Ascending aorta (tissue), 2 donors: ENCODE results near the gene EGLN3. TPM values are rescaled to one million over a fixed set of nuclear protein-coding genes. Genes with fewer than 3 reads are reported as not detected.

ENCODE experiments used
- DNase-seq, 2 donors: peaks; one replicate each; pipeline ENCODE4 v3.0.0-alpha.2; 2019; ENCODE audit warnings: low spot score in 2 of 2
- H3K27ac ChIP-seq, 2 donors: fragments of 200-600 bp; sonication (generic); one replicate each; pipeline ENCODE4 v1.5.1; 2016 to 2017; ENCODE audit warnings: mild to moderate bottlenecking in 1 of 2
- H3K27me3 ChIP-seq: fragments of 200-600 bp; sonication (generic); one replicate; pipeline ENCODE4 v1.5.1; 2017
- H3K36me3 ChIP-seq, 2 donors: fragments of 200-600 bp; sonication (generic); one replicate each; pipeline ENCODE4 v1.5.1; 2016
- H3K4me1 ChIP-seq, 2 donors: fragments of 200-600 bp; sonication (generic); one replicate each; pipeline ENCODE4 v1.5.1; 2016 to 2017; ENCODE audit warnings: mild to moderate bottlenecking in 1 of 2
- H3K4me3 ChIP-seq, 2 donors: fragments of 200-600 bp; sonication (generic); one replicate each; pipeline ENCODE4 v1.5.1; 2016 to 2017; ENCODE audit warnings: mild to moderate bottlenecking in 1 of 2
- H3K9me3 ChIP-seq, 2 donors: fragments of 200-600 bp; sonication (generic); one replicate each; pipeline ENCODE4 v1.5.1; 2016
- intact Hi-C: fragments of 100-400 bp; cut with DNase I; formaldehyde crosslinking; loops from one replicate; pipeline ENCODE4 v1.15.1; 2023
- total RNA-seq: library from RNA; depleted of rRNA; stranded (reverse); fragments of >200 nt; gene quantifications from one replicate; pipeline ENCODE4 v1.1.0, GENCODE V29; 2016
- TF ChIP-seq, protein P1 (sequence below), 3 experiments: fragments of 200-600 bp in 2 of 3; fragments of 450-650 bp in 1 of 3; sonication (generic) in 2 of 3; IDR thresholded peaks; one replicate each; pipeline ENCODE4 v1.5.1; 2016 to 2019; ENCODE audit warnings: antibody characterized with exemption in 3 of 3, mild to moderate bottlenecking in 1 of 3, moderate library complexity in 1 of 3

The EGLN3 gene
- total RNA-seq, 1 donor from 2014 or later = 5.9 TPM

DNA sequence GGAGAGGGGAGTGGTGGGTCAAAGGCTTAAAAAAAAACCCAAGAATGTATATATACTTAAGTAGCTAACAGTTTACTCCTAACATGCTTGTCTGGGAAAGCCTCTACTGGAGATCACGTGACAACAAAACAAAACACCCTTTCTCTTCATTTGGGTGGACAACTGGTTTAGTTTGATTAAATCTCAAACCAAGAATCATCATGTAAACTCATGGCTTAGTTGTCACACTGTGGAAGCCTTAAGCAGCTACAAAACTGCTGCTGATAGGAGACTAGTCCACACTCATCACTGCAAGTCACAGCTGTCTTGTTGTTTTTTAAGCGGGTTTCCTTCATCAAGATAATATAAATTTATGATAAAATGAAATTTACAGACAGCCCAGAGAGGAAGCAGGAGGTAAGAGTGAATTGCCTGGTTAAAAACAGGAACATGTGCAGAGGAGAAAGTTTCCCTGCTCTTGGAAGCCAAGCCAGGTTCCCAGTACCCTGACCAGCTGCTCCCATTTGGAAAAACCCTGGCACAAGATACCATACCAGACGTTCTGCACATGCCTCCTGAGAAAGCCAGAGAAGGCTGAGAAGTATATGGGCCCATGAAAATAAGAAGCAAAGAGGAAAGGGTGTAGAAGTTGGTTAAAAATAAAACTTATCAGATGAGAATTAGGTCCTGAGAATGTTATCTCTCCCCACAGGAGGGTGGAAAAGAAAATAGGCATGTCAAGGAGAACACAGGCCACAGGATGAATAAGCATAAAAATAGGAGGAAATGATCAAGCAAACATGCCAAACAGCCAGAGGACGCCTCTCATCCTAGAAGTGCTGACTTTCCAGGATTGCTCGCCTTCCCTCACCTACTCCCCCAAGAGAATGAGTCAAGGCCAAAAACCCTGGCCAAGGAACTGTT is 34.0 kb downstream of the EGLN3 start:
- peak overlapping the region; percentile 66 to 79 for H3K27ac ChIP-seq
- intact Hi-C loops = loop anchor here (1.0 to 5.0 kb wide), 2 partner anchors 70 to 143 kb away; no protein-coding TSS in a partner anchor
- no peaks in the 10 kb centered on the region for H3K36me3 ChIP-seq
- DNase-seq = no peak
- TF ChIP-seq, protein P1, sequence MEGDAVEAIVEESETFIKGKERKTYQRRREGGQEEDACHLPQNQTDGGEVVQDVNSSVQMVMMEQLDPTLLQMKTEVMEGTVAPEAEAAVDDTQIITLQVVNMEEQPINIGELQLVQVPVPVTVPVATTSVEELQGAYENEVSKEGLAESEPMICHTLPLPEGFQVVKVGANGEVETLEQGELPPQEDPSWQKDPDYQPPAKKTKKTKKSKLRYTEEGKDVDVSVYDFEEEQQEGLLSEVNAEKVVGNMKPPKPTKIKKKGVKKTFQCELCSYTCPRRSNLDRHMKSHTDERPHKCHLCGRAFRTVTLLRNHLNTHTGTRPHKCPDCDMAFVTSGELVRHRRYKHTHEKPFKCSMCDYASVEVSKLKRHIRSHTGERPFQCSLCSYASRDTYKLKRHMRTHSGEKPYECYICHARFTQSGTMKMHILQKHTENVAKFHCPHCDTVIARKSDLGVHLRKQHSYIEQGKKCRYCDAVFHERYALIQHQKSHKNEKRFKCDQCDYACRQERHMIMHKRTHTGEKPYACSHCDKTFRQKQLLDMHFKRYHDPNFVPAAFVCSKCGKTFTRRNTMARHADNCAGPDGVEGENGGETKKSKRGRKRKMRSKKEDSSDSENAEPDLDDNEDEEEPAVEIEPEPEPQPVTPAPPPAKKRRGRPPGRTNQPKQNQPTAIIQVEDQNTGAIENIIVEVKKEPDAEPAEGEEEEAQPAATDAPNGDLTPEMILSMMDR (IDR thresholded peaks at IDR 0.05) = no peak
- H3K27me3 ChIP-seq = no peaks in the 10 kb centered on the region
- no peak overlapping the region for H3K4me3 ChIP-seq
- H3K9me3 ChIP-seq = no peaks in the 10 kb centered on the region
- H3K4me1 ChIP-seq = peaks cover 0 to 14% of the 10 kb centered on the region in 2 donors

DNA sequence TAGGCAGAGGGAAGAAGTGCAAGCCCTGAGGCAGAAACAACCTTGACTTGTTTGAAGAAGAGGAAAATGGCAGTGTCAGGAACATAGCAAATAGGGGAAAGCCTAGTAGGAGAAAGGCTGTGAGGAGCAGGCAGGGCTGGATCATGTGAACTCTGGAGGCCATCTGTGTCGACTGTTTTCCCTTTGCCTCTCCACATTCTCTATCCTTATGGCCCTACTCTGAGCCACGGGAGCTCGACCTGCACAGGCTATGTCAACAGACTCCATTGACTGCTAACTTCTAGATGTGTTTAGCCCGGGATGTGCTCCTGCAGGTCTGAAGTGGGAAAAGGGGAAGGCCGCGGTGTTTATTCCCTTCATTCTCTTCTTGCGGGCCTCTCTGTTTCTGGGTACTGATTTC is 35.2 kb downstream of the EGLN3 start:
- Histone ChIP-seq H3K4me3 (no peak overlapping the region), H3K9me3 (no peaks in the 10 kb centered on the region), H3K27ac (peak overlapping the region; percentile 66 to 79), H3K36me3 (no peaks in the 10 kb centered on the region), H3K27me3 (no peaks in the 10 kb centered on the region), H3K4me1 (peaks cover 0 to 14% of the 10 kb centered on the region in 2 donors)
- intact Hi-C loops = loop anchor here (1.0 to 5.0 kb wide), 2 partner anchors 36 to 72 kb away; partner anchors contain the start of gene EGLN3
- TF ChIP-seq, protein P1 (IDR thresholded peaks at IDR 0.05) = no peak
- no peak for DNase-seq

DNA sequence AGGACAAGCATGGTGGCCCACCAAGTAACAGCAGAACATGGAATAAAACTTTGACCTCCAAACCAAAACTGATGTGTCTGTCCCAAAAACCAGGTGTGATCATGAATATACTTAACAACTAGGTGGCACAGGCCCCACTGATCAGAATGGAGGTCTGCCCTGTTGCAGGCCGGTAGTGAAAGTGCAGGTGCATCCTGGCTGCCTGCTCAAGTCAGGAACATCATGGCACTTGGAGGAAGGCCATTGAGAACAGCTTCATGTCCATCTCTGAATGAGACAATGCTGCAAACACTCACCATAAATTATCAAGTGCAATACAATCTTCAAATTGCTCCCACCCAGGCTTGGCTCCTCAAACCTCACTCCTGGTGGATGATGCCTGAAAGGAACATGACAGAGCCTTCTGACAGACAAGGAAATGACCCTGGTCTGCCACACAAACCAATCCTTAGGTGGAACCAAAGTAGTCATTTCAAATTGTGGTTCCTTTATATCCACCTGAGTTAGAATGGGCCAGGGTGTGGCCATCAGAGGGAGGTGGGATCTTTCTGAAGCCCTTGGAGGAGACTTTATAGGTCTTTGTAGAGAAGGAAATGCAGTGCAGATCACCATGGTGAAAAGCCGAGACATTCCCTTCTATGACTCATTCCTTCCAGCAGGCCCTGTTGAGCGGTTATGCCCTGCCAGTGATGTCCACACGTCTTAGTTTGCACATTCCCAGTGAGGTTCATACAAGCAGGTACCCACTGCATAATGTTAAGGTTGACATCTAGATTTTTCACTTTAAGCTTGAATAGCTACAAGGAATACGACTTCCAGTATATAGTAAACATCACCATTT is 36.0 kb downstream of the EGLN3 start:
- H3K4me3 ChIP-seq = no peak overlapping the region
- H3K36me3 ChIP-seq = no peaks in the 10 kb centered on the region
- peak in 1 of 2 donors; percentile 74 for DNase-seq
- H3K4me1 ChIP-seq = peaks cover 0 to 14% of the 10 kb centered on the region in 2 donors
- H3K9me3 ChIP-seq = no peaks in the 10 kb centered on the region
- TF ChIP-seq, protein P1 (IDR thresholded peaks at IDR 0.05) = no peak
- H3K27me3 ChIP-seq = no peaks in the 10 kb centered on the region
- peak overlapping the region; percentile 34 to 66 for H3K27ac ChIP-seq
- intact Hi-C loops = loop anchor here (1.0 to 5.0 kb wide), 2 partner anchors 36 to 72 kb away; partner anchors contain the start of gene EGLN3

DNA sequence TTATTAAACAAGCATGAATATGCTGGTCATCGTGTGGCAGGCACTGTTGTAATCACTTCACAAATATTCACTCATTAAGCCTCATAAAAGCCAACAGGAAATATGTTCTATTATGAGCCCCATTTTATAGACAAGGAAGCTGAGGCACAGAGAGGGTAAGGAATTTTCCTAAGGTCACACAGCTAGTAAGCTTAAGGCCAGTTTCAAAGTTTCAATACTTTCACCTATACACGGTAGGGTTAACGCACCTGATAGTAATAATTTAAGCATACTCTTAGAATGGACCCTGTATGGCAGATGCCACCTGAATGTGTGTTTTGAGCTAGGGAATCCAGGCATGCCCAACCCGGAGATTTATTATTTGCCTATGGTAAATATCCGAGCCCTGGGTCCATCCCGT is 39.8 kb downstream of the EGLN3 start:
- intact Hi-C loops = no loop called here
- Histone ChIP-seq H3K27ac (no peak overlapping the region), H3K4me3 (no peak overlapping the region), H3K27me3 (no peaks in the 10 kb centered on the region), H3K4me1 (peaks cover 0 to 8% of the 10 kb centered on the region in 2 donors), H3K9me3 (no peaks in the 10 kb centered on the region), H3K36me3 (no peaks in the 10 kb centered on the region)
- TF ChIP-seq, protein P1 (IDR thresholded peaks at IDR 0.05) = no peak
- no peak for DNase-seq

DNA sequence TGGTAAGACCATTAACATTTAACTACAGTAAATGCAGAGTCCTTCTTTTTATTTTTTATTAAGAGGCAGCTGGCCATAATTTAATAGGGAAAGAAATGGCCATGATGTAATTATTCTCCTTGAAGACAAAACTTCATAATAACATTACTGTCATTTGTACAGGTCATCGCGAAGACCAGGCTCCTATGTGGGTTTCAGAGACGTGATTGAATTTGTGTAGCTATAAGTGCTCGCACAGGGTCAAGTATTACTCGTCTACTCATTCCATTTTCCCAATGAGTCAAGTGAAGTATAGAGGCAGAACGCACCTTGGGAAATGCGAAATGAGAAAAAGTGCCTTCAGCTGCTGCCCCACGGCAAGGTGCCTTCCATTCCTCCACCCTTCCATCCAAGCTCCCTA is 40.4 kb downstream of the EGLN3 start:
- no peaks in the 10 kb centered on the region for H3K27me3 ChIP-seq
- peaks cover 0 to 4% of the 10 kb centered on the region in 2 donors for H3K4me1 ChIP-seq
- no peaks in the 10 kb centered on the region for H3K9me3 ChIP-seq
- no peak overlapping the region for H3K4me3 ChIP-seq
- intact Hi-C loops = no loop called here
- H3K36me3 ChIP-seq = no peaks in the 10 kb centered on the region
- TF ChIP-seq, protein P1 (IDR thresholded peaks at IDR 0.05) = no peak
- H3K27ac ChIP-seq = no peak overlapping the region
- no peak for DNase-seq
